Activated B cell treated with CpG ODN at 0.5 μM for 24 hours (primary cell): Measurements from ENCODE around the gene WDFY4. TPM values are rescaled to one million over a fixed set of nuclear protein-coding genes. Genes with fewer than 3 reads are reported as not detected.

Experiments used
- ATAC-seq: fragments of 200-7000 bp; cut with Tn5 transposase; one replicate; pipeline ENCODE4 v1.10.0; 2021; ENCODE audit warnings: low read depth, mild to moderate bottlenecking, moderate library complexity
- CTCF ChIA-PET: fragments of 350-600 bp; sonication (Branson Sonifier 250); formaldehyde crosslinking; loops from one replicate; lab custom pipeline; 2021; ENCODE audit warnings: antibody characterized with exemption; lab: Charles Lee
- POLR2A ChIA-PET: fragments of 350-600 bp; sonication (Branson Sonifier 250); formaldehyde crosslinking; loops from one replicate; lab custom pipeline; 2021; ENCODE audit warnings: antibody characterized with exemption; lab: Charles Lee
- DNase-seq: peaks from one replicate; pipeline ENCODE4 v3.0.0; 2022
- H3K27ac Mint-ChIP-seq: one replicate; pipeline ENCODE4 v1.8.0; 2020; ENCODE audit warnings: mixed read lengths
- H3K27me3 Mint-ChIP-seq: one replicate; pipeline ENCODE4 v1.8.0; 2021; ENCODE audit warnings: mixed read lengths
- H3K36me3 Mint-ChIP-seq: one replicate; pipeline ENCODE4 v1.8.0; 2021; ENCODE audit warnings: low read depth, mixed read lengths
- H3K4me1 Mint-ChIP-seq: one replicate; pipeline ENCODE4 v1.8.0; 2021; ENCODE audit warnings: mixed read lengths
- H3K4me3 Mint-ChIP-seq: one replicate; pipeline ENCODE4 v1.8.0; 2020; ENCODE audit warnings: mild to moderate bottlenecking, mixed read lengths
- H3K9me3 Mint-ChIP-seq: one replicate; pipeline ENCODE4 v1.8.0; 2020; ENCODE audit warnings: mixed read lengths
- CTCF ChIP-seq: fragments of 200-600 bp; IDR thresholded peaks from one replicate; pipeline ENCODE4 v1.8.0; 2022; ENCODE audit warnings: antibody characterized with exemption, mild to moderate bottlenecking
- intact Hi-C: fragments of 100-400 bp; cut with micrococcal nuclease; formaldehyde crosslinking; loops from one replicate; pipeline ENCODE4 v1.15.1; 2024
- total RNA-seq: library from RNA; stranded (reverse); gene quantifications from 2 replicates; pipeline ENCODE4 v1.2.3, GENCODE V29; 2022

The WDFY4 gene
- total RNA-seq, 1 donor from 2014 or later: 488 TPM

DNA sequence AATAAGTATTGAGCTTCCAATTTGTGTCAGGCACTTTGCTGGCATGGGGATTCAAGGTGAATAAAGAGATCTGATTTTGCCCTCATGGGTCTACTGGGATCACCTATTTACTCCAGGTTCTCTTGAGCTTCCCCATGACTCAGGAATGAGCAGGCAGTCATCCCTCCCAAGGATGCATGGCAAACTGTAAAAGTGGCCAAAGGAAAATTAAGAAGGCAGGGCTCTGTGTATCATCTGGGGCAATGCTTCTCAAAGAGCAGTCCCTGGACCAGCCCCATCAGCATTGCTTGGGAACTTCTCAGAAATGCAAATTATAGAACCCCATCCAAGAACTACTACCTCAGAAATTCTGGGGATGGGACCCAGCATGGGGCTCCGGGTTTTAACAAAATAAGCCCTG, 48.7 kb downstream of the WDFY4 start:
- intact Hi-C loops: no loop called here
- H3K36me3 Mint-ChIP-seq: peaks cover 76% of the 10 kb centered on the region
- H3K27ac Mint-ChIP-seq: no peak overlapping the region
- no peaks in the 10 kb centered on the region for H3K9me3 Mint-ChIP-seq
- H3K4me1 Mint-ChIP-seq: no peaks in the 10 kb centered on the region
- ChIA-PET CTCF (interaction anchor here (1.8 kb wide), 1 partner anchor 75 kb away, joined by 12 read pairs; no protein-coding TSS in a partner anchor), POLR2A (no interaction called here)
- no peak overlapping the region for H3K4me3 Mint-ChIP-seq
- ATAC-seq (no peak), DNase-seq (no peak)
- no peak for TF ChIP-seq CTCF
- no peaks in the 10 kb centered on the region for H3K27me3 Mint-ChIP-seq

GRCh38 chr10:48735836-48736390, 51.2 kb downstream of the WDFY4 start:
- intact Hi-C loops: no loop called here
- no peak overlapping the region for H3K27ac Mint-ChIP-seq
- H3K36me3 Mint-ChIP-seq: peaks cover 99% of the 10 kb centered on the region
- no peak for TF ChIP-seq CTCF
- H3K4me3 Mint-ChIP-seq: no peak overlapping the region
- no peaks in the 10 kb centered on the region for H3K9me3 Mint-ChIP-seq
- no peaks in the 10 kb centered on the region for H3K27me3 Mint-ChIP-seq
- CTCF ChIA-PET: interaction anchor here (1.1 to 1.3 kb wide), 2 partner anchors 78 to 80 kb away, joined by 3 to 4 read pairs; no protein-coding TSS in a partner anchor
- DNase-seq (no peak), ATAC-seq (no peak)
- POLR2A ChIA-PET: interaction anchor here (0.7 kb wide), 1 partner anchor 160 kb away, joined by 3 read pairs; no protein-coding TSS in a partner anchor
- H3K4me1 Mint-ChIP-seq: no peaks in the 10 kb centered on the region

- no peak for TF ChIP-seq CTCF
- peak overlapping the region; percentile 24 for H3K27ac Mint-ChIP-seq
- H3K27me3 Mint-ChIP-seq: no peaks in the 10 kb centered on the region
- DNase-seq: no peak
- intact Hi-C loops: no loop called here
- no peaks in the 10 kb centered on the region for H3K4me1 Mint-ChIP-seq
- ChIA-PET CTCF (interaction anchor here (1.9 kb wide), 1 partner anchor 80 kb away, joined by 13 read pairs; no protein-coding TSS in a partner anchor), POLR2A (no interaction called here)
- H3K36me3 Mint-ChIP-seq: peaks cover 98% of the 10 kb centered on the region
- no peak overlapping the region for H3K4me3 Mint-ChIP-seq
- ATAC-seq: no peak
- no peaks in the 10 kb centered on the region for H3K9me3 Mint-ChIP-seq
Measured at GRCh38 chr10:48736596-48736995, 51.9 kb downstream of the WDFY4 start.

- Mint-ChIP-seq H3K4me3 (no peak overlapping the region), H3K4me1 (peaks cover 3% of the 10 kb centered on the region), H3K27ac (no peak overlapping the region), H3K36me3 (peaks cover 98% of the 10 kb centered on the region), H3K9me3 (no peaks in the 10 kb centered on the region), H3K27me3 (no peaks in the 10 kb centered on the region)
- POLR2A ChIA-PET: no interaction called here
- DNase-seq (no peak), ATAC-seq (no peak)
- intact Hi-C loops: no loop called here
- no peak for TF ChIP-seq CTCF
- CTCF ChIA-PET: interaction anchor here (1.9 kb wide), 1 partner anchor 81 kb away, joined by 13 read pairs; no protein-coding TSS in a partner anchor
Measured at GRCh38 chr10:48737886-48738285, 53.2 kb downstream of the WDFY4 start.

GRCh38 chr10:48739170-48739569, 54.5 kb downstream of the WDFY4 start:
- H3K4me1 Mint-ChIP-seq: peaks cover 13% of the 10 kb centered on the region
- no peak overlapping the region for H3K27ac Mint-ChIP-seq
- ATAC-seq (no peak), DNase-seq (no peak)
- CTCF ChIA-PET: no interaction called here
- H3K27me3 Mint-ChIP-seq: no peaks in the 10 kb centered on the region
- H3K4me3 Mint-ChIP-seq: no peak overlapping the region
- no peak for TF ChIP-seq CTCF
- intact Hi-C loops: no loop called here
- POLR2A ChIA-PET: no interaction called here
- H3K36me3 Mint-ChIP-seq: peaks cover 98% of the 10 kb centered on the region
- H3K9me3 Mint-ChIP-seq: no peaks in the 10 kb centered on the region
